Smooth muscle cell (in vitro differentiated cells): ENCODE data around the gene LIN7C. TPM values are rescaled to one million over a fixed set of nuclear protein-coding genes. Genes with fewer than 3 reads are reported as not detected.

Experiments
- DNase-seq: peaks from one replicate; lab custom pipeline; 2025; ENCODE audit not compliant: unreplicated experiment; lab: John Stamatoyannopoulos, UW
- H2AFZ ChIP-seq: fragments of 200-600 bp; sonication (generic); 2 replicates; pipeline ENCODE4 v1.6.0; 2016; ENCODE audit warnings: antibody characterized with exemption, low read depth, mild to moderate bottlenecking
- H3F3A ChIP-seq: fragments of 200-600 bp; sonication (generic); 2 replicates; pipeline ENCODE4 v1.6.0; 2017; ENCODE audit warnings: antibody characterized with exemption, low read depth
- H3K27ac ChIP-seq: fragments of 200-600 bp; sonication (generic); 2 replicates; pipeline ENCODE4 v1.5.1; 2016; ENCODE audit warnings: low read depth, mild to moderate bottlenecking
- H3K27me3 ChIP-seq: fragments of 200-600 bp; sonication (generic); 2 replicates; pipeline ENCODE4 v1.6.1; 2016; ENCODE audit warnings: low read depth, mild to moderate bottlenecking
- H3K36me3 ChIP-seq: fragments of 200-600 bp; sonication (generic); 2 replicates; pipeline ENCODE4 v1.5.1; 2016; ENCODE audit warnings: low read depth
- H3K4me1 ChIP-seq: fragments of 200-600 bp; sonication (generic); 2 replicates; pipeline ENCODE4 v1.5.1; 2016; ENCODE audit warnings: low read depth
- H3K4me2 ChIP-seq: fragments of 200-600 bp; sonication (generic); 2 replicates; pipeline ENCODE4 v1.6.0; 2016; ENCODE audit warnings: mild to moderate bottlenecking
- H3K4me3 ChIP-seq: fragments of 200-600 bp; sonication (generic); 2 replicates; pipeline ENCODE4 v1.5.1; 2016; ENCODE audit warnings: mild to moderate bottlenecking
- H3K79me2 ChIP-seq: fragments of 200-600 bp; sonication (generic); 2 replicates; pipeline ENCODE4 v1.6.0; 2016; ENCODE audit warnings: low read depth, mild to moderate bottlenecking
- H3K9ac ChIP-seq: fragments of 200-600 bp; sonication (generic); 2 replicates; pipeline ENCODE4 v1.6.0; 2016; ENCODE audit warnings: low read depth
- H3K9me3 ChIP-seq: fragments of 200-600 bp; sonication (generic); replicated peaks from 2 replicates; pipeline ENCODE4 v1.5.1; 2016; ENCODE audit warnings: low read depth
- H4K20me1 ChIP-seq: fragments of 200-600 bp; sonication (generic); 2 replicates; pipeline ENCODE4 v1.6.0; 2016; ENCODE audit warnings: low read depth
- WGBS: methylation state at CpG from one replicate; pipeline ENCODE4 v1.1.7; 2016; ENCODE audit warnings: low lambda C conversion rate; 5-methylcytosine and 5-hydroxymethylcytosine counted together
- microRNA-seq: library from miRNA; unstranded; fragments of <30 nt; microRNA quantifications from one replicate; pipeline ENCODE4, GENCODE V29; 2016; ENCODE audit warnings: borderline number of aligned reads
- polyA plus RNA-seq: library from polyadenylated mRNA; unstranded; fragments of >200 nt; fragmentation: Nextera tagmentation; extraction: Ambion mirVana; gene quantifications from 2 replicates; pipeline ENCODE4 v1.2.1, GENCODE V29; 2016
- small RNA-seq: library from RNA; depleted of rRNA; stranded (forward); fragments of <200 nt; gene quantifications from one replicate; pipeline ENCODE3, GENCODE V24; 2014
- total RNA-seq: library from RNA; depleted of rRNA; stranded (reverse); fragments of >200 nt; gene quantifications from 2 replicates; pipeline ENCODE4 v1.2.3, GENCODE V29; 2014
- TF ChIP-seq, protein P1 (sequence below): fragments of 200-600 bp; sonication (generic); IDR thresholded peaks from 2 replicates; pipeline ENCODE4 v1.5.1; 2017; ENCODE audit warnings: borderline replicate concordance, mild to moderate bottlenecking, antibody characterized with exemption; ENCODE audit not compliant: insufficient read depth, poor library complexity, severe bottlenecking

The LIN7C gene
- total and polyA plus RNA-seq, 2 experiments from 2014 or later = 11.3 to 30.8 TPM

GRCh38 chr11:27445625-27446024 lies 60.9 kb downstream of the LIN7C start:
- TF ChIP-seq, protein P1, sequence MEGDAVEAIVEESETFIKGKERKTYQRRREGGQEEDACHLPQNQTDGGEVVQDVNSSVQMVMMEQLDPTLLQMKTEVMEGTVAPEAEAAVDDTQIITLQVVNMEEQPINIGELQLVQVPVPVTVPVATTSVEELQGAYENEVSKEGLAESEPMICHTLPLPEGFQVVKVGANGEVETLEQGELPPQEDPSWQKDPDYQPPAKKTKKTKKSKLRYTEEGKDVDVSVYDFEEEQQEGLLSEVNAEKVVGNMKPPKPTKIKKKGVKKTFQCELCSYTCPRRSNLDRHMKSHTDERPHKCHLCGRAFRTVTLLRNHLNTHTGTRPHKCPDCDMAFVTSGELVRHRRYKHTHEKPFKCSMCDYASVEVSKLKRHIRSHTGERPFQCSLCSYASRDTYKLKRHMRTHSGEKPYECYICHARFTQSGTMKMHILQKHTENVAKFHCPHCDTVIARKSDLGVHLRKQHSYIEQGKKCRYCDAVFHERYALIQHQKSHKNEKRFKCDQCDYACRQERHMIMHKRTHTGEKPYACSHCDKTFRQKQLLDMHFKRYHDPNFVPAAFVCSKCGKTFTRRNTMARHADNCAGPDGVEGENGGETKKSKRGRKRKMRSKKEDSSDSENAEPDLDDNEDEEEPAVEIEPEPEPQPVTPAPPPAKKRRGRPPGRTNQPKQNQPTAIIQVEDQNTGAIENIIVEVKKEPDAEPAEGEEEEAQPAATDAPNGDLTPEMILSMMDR = no peak
- no peak overlapping the region for H3K4me2 ChIP-seq
- DNase-seq = no peak
- peaks cover 48% of the 10 kb centered on the region for H3K4me1 ChIP-seq
- peaks cover 68% of the 10 kb centered on the region for H4K20me1 ChIP-seq
- no peak overlapping the region for H3K27ac ChIP-seq
- H3F3A ChIP-seq = no peaks in the 10 kb centered on the region
- H3K27me3 ChIP-seq = no peaks in the 10 kb centered on the region
- 95% methylated on average over 4 of the region's 4 CpGs for WGBS
- no peak overlapping the region for H3K4me3 ChIP-seq
- H3K36me3 ChIP-seq = no peaks in the 10 kb centered on the region
- peaks cover 90% of the 10 kb centered on the region for H3K79me2 ChIP-seq
- no peak overlapping the region for H2AFZ ChIP-seq
- H3K9ac ChIP-seq = no peak overlapping the region
- H3K9me3 ChIP-seq = no peaks in the 10 kb centered on the region

GRCh38 chr11:27444801-27445215 lies 61.8 kb downstream of the LIN7C start:
- Histone ChIP-seq H3K9me3 (no peaks in the 10 kb centered on the region), H3K4me1 (peaks cover 51% of the 10 kb centered on the region), H3F3A (no peaks in the 10 kb centered on the region), H3K9ac (no peak overlapping the region), H3K27me3 (no peaks in the 10 kb centered on the region), H3K36me3 (no peaks in the 10 kb centered on the region), H2AFZ (no peak overlapping the region), H3K4me3 (no peak overlapping the region), H3K4me2 (no peak overlapping the region), H3K27ac (no peak overlapping the region), H4K20me1 (peaks cover 75% of the 10 kb centered on the region), H3K79me2 (peaks cover 91% of the 10 kb centered on the region)
- TF ChIP-seq, protein P1 = no peak
- 22% methylated on average over 2 of the region's 2 CpGs for whole genome bisulfite sequencing
- no peak for DNase-seq

Small RNA genes within 50 kb of the gene (microRNA-seq; reads per million reads assigned to microRNA genes)
- gene MIR8087 = not detected

Small RNA genes within 50 kb of the gene (small RNA-seq; reads per million reads assigned to genes)
- gene AC100771.1 = not detected
- gene MIR8087 = not detected
- not detected for gene RNA5SP339

Other genes starting within 250 kb of the LIN7C start
- gene CCDC34, start 143.6 kb downstream of the LIN7C start, total RNA-seq = 8.0 and 9.3 TPM in 2 replicates
- gene CCDC34, start 143.6 kb downstream of the LIN7C start, polyA plus RNA-seq = 6.7 and 8.2 TPM in 2 replicates
- gene LGR4, start 34.0 kb downstream of the LIN7C start, total RNA-seq = 92.2 and 96.5 TPM in 2 replicates
- 21.4 and 35.9 TPM in 2 replicates for gene LGR4, start 34.0 kb downstream of the LIN7C start, polyA plus RNA-seq
- gene BDNF, start 193.7 kb upstream of the LIN7C start, total RNA-seq = 8.2 and 8.3 TPM in 2 replicates
- gene BDNF, start 193.7 kb upstream of the LIN7C start, polyA plus RNA-seq = 5.6 and 7.3 TPM in 2 replicates